Stimulated activated effector memory CD8-positive, alpha-beta T cell treated with anti-CD3 and anti-CD28 coated beads, Interleukin-12 subunit alpha, Interleukin-12 subunit beta, amount 100 ng/mL, for 72 hours (primary cell): ENCODE measurements around the gene SMCO2.

Source experiments
- ATAC-seq: fragments of 150-1000 bp; cut with Tn5 transposase; 2 replicates; pipeline ENCODE4 v1.10.0; 2021
- DNase-seq, 2 donors: peaks; one replicate each; pipeline ENCODE4 v3.0.0; 2021 to 2022; ENCODE audit warnings: low spot score in 2 of 2
- H3K27ac Mint-ChIP-seq: one replicate; pipeline ENCODE4 v1.8.0; 2022; ENCODE audit warnings: mild to moderate bottlenecking, mixed read lengths
- H3K36me3 Mint-ChIP-seq: one replicate; pipeline ENCODE4 v1.8.0; 2022; ENCODE audit warnings: mild to moderate bottlenecking, mixed read lengths
- H3K4me1 Mint-ChIP-seq: one replicate; pipeline ENCODE4 v1.8.0; 2022; ENCODE audit warnings: mixed read lengths
- H3K4me3 Mint-ChIP-seq: one replicate; pipeline ENCODE4 v1.8.0; 2022; ENCODE audit warnings: mild to moderate bottlenecking, mixed read lengths
- H3K9me3 Mint-ChIP-seq: one replicate; pipeline ENCODE4 v1.8.0; 2022; ENCODE audit warnings: mixed read lengths

The SMCO2 gene

DNA sequence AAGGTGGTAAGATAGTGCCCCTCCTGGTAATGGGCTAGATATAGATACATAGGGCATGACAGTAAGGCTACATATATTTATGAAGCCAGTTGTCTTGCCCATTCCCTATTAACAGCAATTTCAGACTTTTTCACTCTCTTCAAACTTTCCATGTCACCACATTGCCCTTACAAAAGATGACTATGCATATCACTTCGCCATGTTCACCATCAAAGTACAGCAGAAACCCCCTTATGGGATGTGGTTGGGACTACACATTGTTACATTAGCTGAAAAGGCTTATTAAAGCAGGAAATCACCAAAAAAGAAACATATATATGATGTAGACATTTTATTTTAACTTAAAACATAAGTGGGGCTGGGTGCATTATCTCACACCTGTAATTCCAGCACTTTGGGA lies 9.8 kb upstream of the SMCO2 start:
- Mint-ChIP-seq H3K4me3 (no peak overlapping the region), H3K4me1 (peaks cover 17% of the 10 kb centered on the region), H3K9me3 (no peaks in the 10 kb centered on the region), H3K36me3 (no peaks in the 10 kb centered on the region), H3K27ac (no peak overlapping the region)
- ATAC-seq (no peak), DNase-seq (no peak)

DNA sequence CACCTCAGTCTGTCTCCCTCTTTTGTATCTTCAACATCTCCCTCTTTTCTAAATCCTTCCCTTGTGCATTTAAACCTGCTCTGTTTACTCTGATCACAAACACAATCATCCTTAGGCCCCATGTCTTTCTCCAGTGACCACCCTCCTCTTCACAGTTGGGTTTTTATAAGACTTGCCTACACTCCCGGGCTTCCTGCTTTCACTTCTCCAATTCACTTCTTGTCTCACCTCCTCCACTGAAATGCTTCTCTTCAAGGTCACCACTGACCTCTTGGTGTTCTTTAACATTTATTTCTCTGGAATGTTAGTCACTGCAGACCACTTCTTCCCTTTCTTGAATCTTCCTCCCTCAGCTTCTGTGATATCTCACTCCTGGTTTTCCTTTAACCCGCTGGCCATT lies 8.7 kb upstream of the SMCO2 start:
- Mint-ChIP-seq H3K9me3 (no peaks in the 10 kb centered on the region), H3K36me3 (no peaks in the 10 kb centered on the region), H3K27ac (no peak overlapping the region), H3K4me1 (peaks cover 17% of the 10 kb centered on the region), H3K4me3 (no peak overlapping the region)
- ATAC-seq (no peak), DNase-seq (no peak)

DNA sequence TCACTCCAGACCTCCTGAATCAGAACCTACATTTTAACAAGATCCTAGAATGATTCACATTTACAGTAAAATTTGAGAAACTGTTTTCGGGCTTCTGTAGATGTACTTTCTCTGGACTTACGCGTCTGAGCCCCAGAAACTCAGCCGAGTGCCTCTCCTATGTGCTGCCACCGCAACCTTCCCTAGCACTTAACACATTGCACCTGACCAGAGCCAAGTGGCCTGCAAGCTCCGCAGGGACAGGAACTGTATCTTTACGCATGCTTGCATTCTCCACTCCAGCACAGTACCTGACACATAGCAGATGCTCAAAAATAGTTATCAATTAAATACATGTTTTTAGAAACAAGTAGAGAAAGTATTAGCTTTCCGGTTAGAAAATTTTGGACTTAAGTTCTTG lies 1.2 kb downstream of the SMCO2 start:
- no peaks in the 10 kb centered on the region for H3K4me1 Mint-ChIP-seq
- H3K9me3 Mint-ChIP-seq, result no peaks in the 10 kb centered on the region
- ATAC-seq (no peak), DNase-seq (no peak)
- no peak overlapping the region for H3K4me3 Mint-ChIP-seq
- no peak overlapping the region for H3K27ac Mint-ChIP-seq
- H3K36me3 Mint-ChIP-seq, result no peaks in the 10 kb centered on the region

GRCh38 chr12:27449026-27449425 lies 2.5 kb downstream of the SMCO2 start:
- Mint-ChIP-seq H3K4me1 (no peaks in the 10 kb centered on the region), H3K9me3 (no peaks in the 10 kb centered on the region), H3K4me3 (no peak overlapping the region), H3K27ac (no peak overlapping the region), H3K36me3 (no peaks in the 10 kb centered on the region)
- DNase-seq, result no peak
- ATAC-seq, result no peak

DNA sequence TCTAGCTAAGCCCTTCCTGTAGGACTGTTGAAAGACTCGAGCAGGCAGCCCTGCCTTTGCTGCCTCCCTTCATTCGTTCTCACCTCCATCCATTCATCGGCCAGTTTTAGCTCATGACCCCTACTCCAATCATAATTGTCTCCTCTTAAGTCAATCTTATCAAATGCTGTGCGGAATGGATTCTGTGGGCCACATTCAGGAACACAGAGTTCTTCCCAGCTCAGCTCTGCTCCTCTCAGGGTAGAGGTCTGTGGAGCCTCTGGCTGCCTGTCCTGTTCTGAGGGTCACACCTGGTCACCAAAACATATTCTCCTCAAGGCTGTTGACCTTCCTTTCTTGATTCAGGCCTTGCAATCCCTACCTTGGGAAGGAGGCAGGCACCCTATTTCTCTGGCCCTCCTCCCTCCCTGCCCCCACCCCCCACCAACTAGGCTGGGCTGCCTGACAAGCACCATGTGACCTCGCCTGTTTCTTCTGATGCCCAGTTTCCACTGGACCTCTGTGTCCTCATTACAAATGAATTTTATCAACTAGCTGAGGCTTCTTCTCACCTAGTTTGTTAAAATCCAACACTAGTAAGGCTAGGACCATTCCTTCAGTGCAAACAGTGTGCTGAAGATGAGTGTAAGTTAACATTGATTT lies 3.5 kb downstream of the SMCO2 start:
- H3K4me1 Mint-ChIP-seq, result no peaks in the 10 kb centered on the region
- no peak overlapping the region for H3K27ac Mint-ChIP-seq
- no peaks in the 10 kb centered on the region for H3K36me3 Mint-ChIP-seq
- no peak overlapping the region for H3K4me3 Mint-ChIP-seq
- DNase-seq (no peak), ATAC-seq (no peak)
- no peaks in the 10 kb centered on the region for H3K9me3 Mint-ChIP-seq

DNA sequence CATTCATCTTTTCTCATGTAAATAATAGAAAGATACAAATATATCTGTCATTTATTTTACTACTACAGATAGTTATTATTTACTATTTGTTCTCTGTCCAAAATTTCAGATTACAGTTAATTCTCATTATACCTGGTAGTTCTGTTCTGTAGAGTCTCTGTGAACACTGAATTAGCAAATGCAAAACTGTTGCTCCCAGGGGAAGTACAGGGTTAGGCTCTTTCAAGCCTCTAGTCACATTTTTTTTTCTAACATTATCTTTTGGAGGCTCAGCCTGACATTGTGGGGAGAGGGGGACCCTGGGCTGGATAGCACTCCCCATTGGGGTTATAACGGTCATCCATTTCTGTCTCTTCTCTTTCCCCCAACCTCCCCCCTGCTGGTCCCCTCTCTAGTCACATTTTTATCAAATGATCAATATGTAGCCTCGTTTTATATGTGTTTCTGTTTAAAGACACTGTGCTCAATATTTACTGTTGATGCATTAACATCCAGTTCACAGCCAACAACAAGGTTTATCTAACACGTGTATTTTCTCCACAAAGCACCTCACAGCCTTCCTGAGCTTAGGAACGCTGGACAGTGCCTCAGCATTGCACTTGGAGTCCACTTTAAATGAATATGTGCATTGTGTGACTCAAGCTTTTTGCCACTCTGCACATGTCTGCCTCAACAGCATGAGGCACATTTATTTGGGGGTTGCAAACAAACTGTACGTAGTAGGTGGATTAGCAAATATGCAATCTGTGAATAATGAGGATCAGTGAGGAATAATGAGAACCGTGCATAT lies 4.7 kb downstream of the SMCO2 start:
- Mint-ChIP-seq H3K4me1 (no peaks in the 10 kb centered on the region), H3K9me3 (no peaks in the 10 kb centered on the region), H3K4me3 (no peak overlapping the region), H3K27ac (no peak overlapping the region), H3K36me3 (no peaks in the 10 kb centered on the region)
- DNase-seq, result no peak
- no peak for ATAC-seq

- Mint-ChIP-seq H3K27ac (no peak overlapping the region), H3K36me3 (no peaks in the 10 kb centered on the region)
Measured at GRCh38 chr12:27453421-27453820, 6.9 kb downstream of the SMCO2 start.

GRCh38 chr12:27455589-27455988 lies 9.1 kb downstream of the SMCO2 start:
- Mint-ChIP-seq H3K27ac (no peak overlapping the region), H3K4me1 (peaks cover 5% of the 10 kb centered on the region), H3K36me3 (no peaks in the 10 kb centered on the region), H3K9me3 (no peaks in the 10 kb centered on the region), H3K4me3 (no peak overlapping the region)
- no peak for ATAC-seq
- DNase-seq, result no peak

More at GRCh38 chr12:27453421-27453820, 6.9 kb downstream of the SMCO2 start:
- Mint-ChIP-seq H3K4me3 (no peak overlapping the region), H3K9me3 (no peaks in the 10 kb centered on the region), H3K4me1 (no peaks in the 10 kb centered on the region)
- DNase-seq (no peak), ATAC-seq (no peak)

DNA sequence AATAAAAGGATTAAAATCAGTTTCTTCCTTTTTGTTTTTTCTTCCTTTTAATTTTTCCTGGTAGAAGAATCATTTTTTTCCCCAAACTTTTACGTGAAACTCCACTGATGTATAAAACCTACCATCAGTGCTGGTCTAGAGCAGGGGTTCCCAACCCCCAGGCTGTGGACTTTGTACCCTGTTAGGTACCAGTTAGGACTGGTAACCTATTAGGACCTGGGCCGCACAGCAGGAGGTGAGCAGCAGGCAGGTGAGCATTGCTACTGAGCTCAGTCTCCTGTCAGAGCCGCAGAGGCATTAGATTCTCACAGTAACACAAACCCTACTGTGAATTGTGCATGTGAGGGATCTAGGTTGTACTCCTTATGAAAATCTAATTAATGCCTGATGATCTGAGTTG lies 10.1 kb downstream of the SMCO2 start:
- Mint-ChIP-seq H3K27ac (no peak overlapping the region), H3K9me3 (no peaks in the 10 kb centered on the region), H3K4me1 (peaks cover 15% of the 10 kb centered on the region), H3K4me3 (no peak overlapping the region), H3K36me3 (no peaks in the 10 kb centered on the region)
- no peak for ATAC-seq
- DNase-seq, result no peak

DNA sequence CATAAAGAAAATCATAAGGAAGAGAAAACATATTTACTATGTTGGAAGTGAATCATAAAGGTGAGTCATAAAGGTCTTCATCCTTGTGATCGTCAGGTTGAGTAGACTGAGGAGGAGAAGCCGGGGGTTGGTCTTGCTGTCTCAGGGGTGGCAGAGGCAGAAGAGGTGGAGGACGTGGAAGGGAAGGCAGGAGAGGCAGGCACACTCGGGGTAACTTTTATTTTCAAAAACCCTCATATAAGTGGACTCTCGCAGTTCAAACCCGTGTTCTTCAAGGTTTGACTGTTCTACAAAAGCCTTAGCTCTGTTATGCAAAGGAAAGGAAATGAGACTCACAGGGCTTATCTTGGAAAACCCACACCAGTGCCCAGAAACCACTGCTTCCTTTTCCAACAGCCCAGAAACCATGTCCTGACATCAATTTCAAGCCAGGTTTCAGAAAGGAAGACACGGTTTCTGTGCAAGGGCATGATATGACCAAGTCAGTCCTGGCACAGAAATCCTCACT lies 14.0 kb downstream of the SMCO2 start:
- ATAC-seq (peak; percentile 74), DNase-seq (peak in 1 of 2 donors; percentile 58)
- no peaks in the 10 kb centered on the region for H3K36me3 Mint-ChIP-seq
- no peak overlapping the region for H3K27ac Mint-ChIP-seq
- H3K9me3 Mint-ChIP-seq, result no peaks in the 10 kb centered on the region
- peak overlapping the region; percentile 33 for H3K4me3 Mint-ChIP-seq
- H3K4me1 Mint-ChIP-seq, result peaks cover 41% of the 10 kb centered on the region

- H3K36me3 Mint-ChIP-seq, result no peaks in the 10 kb centered on the region
- H3K27ac Mint-ChIP-seq, result no peak overlapping the region
- ATAC-seq (peak; percentile 63), DNase-seq (no peak)
- peaks cover 41% of the 10 kb centered on the region for H3K4me1 Mint-ChIP-seq
- H3K9me3 Mint-ChIP-seq, result no peaks in the 10 kb centered on the region
- H3K4me3 Mint-ChIP-seq, result no peak overlapping the region
Measured at GRCh38 chr12:27462151-27462694, 15.7 kb downstream of the SMCO2 start.

DNA sequence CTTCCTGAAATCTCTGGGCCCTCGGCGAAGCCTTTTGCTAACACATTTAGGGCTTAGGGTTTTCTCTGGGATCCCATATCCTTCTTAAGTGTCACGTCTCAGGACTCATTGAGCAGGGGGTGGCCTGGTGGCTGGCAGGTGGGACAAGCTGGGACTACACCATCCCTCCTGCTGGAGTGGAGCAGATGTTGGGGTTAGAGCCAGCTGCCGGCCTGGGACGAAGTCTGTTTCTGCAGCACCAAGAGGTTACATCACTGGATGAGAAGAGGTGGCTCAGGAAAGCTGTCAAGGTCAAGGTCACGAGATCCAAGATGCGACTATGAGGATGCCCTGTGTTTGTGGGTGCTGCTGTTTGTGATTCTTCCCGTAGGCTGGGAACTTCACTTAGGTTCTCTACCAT lies 16.3 kb downstream of the SMCO2 start:
- H3K4me1 Mint-ChIP-seq, result peaks cover 41% of the 10 kb centered on the region
- H3K36me3 Mint-ChIP-seq, result no peaks in the 10 kb centered on the region
- no peak overlapping the region for H3K4me3 Mint-ChIP-seq
- H3K9me3 Mint-ChIP-seq, result no peaks in the 10 kb centered on the region
- DNase-seq (no peak), ATAC-seq (no peak)
- H3K27ac Mint-ChIP-seq, result no peak overlapping the region

DNA sequence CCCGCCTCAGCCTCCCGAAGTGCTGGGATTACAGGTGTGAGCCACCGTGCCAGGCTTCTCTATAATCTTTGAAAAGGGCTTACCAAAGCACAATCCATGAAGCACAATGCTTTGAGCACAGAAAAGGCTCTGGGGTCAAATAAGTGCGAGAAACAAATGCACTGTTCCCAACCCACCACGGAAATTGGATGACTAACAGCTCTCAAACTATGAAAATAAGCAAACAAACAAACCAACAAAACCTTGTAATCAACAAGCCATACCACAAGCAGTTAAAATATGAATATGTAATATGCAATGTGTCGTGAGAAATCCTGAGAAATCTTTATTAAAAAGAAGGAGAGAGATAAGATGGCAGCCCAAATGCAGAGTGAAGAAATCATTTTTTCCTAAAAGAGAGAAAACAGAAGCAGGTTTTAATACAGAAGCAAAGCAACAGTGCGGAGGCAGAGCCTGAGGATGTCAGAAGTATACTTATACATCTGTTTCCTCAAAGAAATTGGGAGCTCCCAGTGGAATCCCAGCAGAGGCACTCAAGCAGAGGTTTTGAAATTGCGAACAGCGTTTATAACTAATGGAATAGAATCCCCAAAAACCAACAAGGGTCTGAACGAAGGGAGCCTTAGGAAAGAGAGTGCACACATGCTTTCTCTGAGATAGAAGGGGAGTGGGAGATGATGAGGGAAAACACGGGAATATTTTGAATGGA lies 17.1 kb downstream of the SMCO2 start:
- no peak overlapping the region for H3K27ac Mint-ChIP-seq

GRCh38 chr12:27464220-27464554 lies 17.7 kb downstream of the SMCO2 start:
- Mint-ChIP-seq H3K4me1 (peaks cover 41% of the 10 kb centered on the region), H3K9me3 (no peaks in the 10 kb centered on the region), H3K27ac (no peak overlapping the region), H3K4me3 (no peak overlapping the region), H3K36me3 (no peaks in the 10 kb centered on the region)
- ATAC-seq, result peak; percentile 42
- no peak for DNase-seq

More for the DNA sequence above, 17.1 kb downstream of the SMCO2 start:
- Mint-ChIP-seq H3K36me3 (no peaks in the 10 kb centered on the region), H3K4me3 (no peak overlapping the region), H3K9me3 (no peaks in the 10 kb centered on the region), H3K4me1 (peaks cover 41% of the 10 kb centered on the region)
- ATAC-seq (peak; percentile 14), DNase-seq (no peak)

DNA sequence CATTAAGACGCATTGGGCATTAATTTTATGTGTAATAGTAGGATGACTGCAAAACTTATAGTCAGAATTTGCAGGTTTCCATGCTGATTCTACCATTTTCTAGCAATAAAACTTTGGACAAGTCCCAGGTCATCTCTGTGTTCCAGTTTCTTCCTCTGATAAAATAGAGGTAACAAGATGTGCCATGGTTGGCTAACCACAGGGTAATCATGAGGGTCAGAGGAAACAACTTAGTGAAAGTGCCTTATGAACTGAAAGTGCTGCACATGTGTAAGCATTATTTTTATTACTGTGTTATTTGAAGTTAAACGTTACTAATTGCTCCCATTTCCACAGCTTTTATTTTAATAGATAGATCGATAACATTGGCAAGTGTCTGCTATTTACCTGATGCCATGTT lies 21.1 kb downstream of the SMCO2 start:
- ATAC-seq, result no peak

More for the DNA sequence above, 21.1 kb downstream of the SMCO2 start:
- H3K9me3 Mint-ChIP-seq, result no peaks in the 10 kb centered on the region
- H3K27ac Mint-ChIP-seq, result no peak overlapping the region
- H3K36me3 Mint-ChIP-seq, result no peaks in the 10 kb centered on the region
- H3K4me3 Mint-ChIP-seq, result no peak overlapping the region
- H3K4me1 Mint-ChIP-seq, result peaks cover 16% of the 10 kb centered on the region
- no peak for DNase-seq
